ENCODE data around the gene DR1.
"Not testable (repeated sequence)": the region's sequence is repeated elsewhere in the genome, so short reads cannot be mapped to it uniquely, and the experiment has no call there.

The DR1 gene

GRCh38 chr1:93340090-93340489, 5.6 kb upstream of the DR1 start:
- no peak for DNase-seq (ENCODE audit: low read depth in 2 of 2)

DNA sequence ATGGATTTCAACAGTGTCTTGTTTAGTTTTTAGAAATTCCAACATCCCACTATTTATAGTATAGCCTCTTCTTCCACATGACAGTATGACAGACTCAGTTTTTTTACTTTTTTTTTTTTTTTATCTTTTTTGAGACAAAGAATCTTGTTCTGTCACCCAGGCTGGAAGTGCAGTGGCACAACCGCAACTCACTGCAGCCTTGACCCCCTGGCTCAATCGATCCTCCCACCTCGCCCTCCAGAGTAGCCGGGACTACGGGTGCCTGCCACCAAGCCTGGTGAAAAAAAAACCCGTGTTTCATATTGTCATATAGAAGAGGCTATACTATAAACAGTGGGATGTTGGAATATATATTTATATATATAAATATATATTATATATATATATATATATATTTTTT, 1.2 kb upstream of the DR1 start:
- DNase-seq (ENCODE audit: low read depth in 2 of 2), result no peak

GRCh38 chr1:93344886-93345632, 648 bp upstream of the DR1 start:
- no peak for DNase-seq (ENCODE audit: low read depth in 2 of 2)

GRCh38 chr1:93346421-93346993, 800 bp downstream of the DR1 start:
- peak in 1 of 2 donors; percentile 1 for DNase-seq (ENCODE audit: low read depth in 2 of 2)

DNA sequence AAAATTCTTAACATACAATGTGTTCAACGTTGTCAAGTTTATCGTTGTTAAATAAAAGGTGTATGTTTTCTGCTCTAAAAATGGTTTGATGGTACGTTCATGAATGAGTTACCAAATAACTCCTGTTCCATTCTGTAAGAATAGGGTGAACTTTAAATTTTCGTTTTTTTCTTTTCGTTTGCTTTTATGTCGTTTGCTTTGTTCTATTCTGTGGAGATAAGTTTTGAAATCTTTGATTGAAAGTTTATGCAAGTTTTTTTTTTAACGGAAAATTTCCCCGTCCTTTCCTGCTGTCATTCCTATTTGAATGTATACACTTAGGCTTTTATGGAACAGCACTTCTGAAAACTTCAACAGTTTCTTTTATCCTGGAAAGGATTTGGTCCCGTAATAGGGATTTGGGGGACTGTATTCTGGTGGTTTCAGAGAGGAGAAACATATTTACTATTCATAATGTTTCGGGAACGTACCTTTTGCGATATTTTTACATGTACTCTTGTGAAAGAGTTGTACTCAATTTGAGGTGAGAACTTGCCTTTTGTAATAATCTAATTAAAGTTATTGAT, 1.7 kb downstream of the DR1 start:
- no peak for DNase-seq (ENCODE audit: low read depth in 2 of 2)

- no peak for DNase-seq (ENCODE audit: low read depth in 2 of 2)
These were observed 2.5 kb downstream of the DR1 start for GRCh38 chr1:93348104-93348728.

- DNase-seq (ENCODE audit: low read depth in 2 of 2), result no peak
These were observed 3.8 kb downstream of the DR1 start for GRCh38 chr1:93349231-93350135.

DNA sequence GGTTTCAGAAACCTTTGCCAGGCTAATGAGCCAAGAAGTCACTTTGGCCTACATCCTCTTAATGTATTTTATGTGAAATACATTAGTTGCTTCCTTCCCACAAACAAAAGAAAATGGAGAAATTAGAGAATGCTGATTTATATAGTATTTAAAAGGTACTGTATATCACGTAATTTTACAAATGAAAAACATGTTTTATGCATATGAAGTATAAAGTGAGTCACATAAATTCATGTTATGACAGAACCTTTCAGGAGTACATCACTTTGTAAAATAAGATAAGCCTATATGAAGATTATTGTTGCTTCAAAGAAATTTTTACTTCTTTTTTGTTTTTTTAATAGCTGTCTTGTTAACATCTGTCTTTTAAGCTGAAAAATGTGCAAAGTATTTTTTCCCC, 4.6 kb downstream of the DR1 start:
- no peak for DNase-seq (ENCODE audit: low read depth in 2 of 2)

DNA sequence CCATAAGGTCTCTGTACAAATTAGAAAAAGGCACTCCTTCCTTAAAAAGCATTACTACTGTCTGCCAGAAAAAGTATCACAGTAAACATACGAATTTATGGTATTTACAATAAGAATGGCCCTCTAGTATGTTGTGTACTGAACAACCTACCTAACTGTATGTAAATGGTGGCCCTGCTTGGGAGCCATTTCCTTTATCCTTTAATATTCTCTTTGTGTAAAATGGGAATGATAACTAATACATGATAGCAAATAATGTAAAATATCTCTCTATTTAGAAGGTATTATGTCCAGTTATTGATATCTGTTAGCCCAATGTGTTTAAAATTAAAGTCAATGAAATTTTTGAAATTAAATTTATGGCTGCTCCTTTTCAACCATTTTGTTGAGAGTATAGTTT, 5.2 kb downstream of the DR1 start:
- no peak for DNase-seq (ENCODE audit: low read depth in 2 of 2)

- not testable (repeated sequence) for DNase-seq (ENCODE audit: low read depth in 2 of 2)
These were observed 5.6 kb downstream of the DR1 start for GRCh38 chr1:93351346-93351745.

GRCh38 chr1:93352376-93352775, 6.7 kb downstream of the DR1 start:
- DNase-seq (ENCODE audit: low read depth in 2 of 2), result no peak

DNA sequence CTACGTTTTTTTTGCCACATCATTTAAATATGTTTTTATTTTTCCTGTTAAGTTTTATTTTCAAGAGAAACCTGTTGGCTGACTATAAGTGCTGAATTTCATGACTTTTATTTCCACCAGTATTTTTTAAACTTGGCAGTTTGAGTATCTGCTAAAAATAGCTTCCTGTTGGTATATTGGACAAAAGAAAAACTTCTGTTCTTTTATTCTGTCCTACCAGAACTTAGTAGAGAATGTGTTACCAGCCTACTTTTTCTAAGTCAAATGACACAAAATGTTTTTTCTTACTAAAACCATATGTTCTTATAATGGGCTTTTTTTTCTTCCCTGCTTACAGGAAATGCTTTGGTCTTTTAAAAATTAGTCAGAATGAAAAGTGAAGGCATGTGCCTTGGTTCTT, 7.6 kb downstream of the DR1 start:
- DNase-seq (ENCODE audit: low read depth in 2 of 2), result no peak

- no peak for DNase-seq (ENCODE audit: low read depth in 2 of 2)
These were observed 9.0 kb downstream of the DR1 start for GRCh38 chr1:93354749-93355148.

DNA sequence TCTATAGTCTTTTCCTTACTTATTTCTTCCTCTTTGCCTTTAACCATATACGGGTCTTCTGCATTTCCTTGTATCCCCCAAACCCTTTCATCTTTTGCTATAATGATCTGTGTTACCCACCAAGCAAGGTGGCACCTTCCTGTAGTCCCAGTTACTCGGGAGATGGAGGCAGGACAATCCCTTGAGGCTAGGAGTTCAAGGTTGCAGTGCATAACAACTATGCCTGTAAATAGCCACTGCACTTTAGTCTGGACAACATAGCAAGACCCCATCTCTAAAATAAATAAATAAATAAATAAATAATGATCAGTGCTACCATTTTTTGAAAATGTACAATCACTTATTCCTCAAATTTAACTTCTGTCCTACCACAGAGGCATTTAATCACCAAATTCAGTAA, 11.5 kb downstream of the DR1 start:
- DNase-seq (ENCODE audit: low read depth in 2 of 2), result no peak

DNA sequence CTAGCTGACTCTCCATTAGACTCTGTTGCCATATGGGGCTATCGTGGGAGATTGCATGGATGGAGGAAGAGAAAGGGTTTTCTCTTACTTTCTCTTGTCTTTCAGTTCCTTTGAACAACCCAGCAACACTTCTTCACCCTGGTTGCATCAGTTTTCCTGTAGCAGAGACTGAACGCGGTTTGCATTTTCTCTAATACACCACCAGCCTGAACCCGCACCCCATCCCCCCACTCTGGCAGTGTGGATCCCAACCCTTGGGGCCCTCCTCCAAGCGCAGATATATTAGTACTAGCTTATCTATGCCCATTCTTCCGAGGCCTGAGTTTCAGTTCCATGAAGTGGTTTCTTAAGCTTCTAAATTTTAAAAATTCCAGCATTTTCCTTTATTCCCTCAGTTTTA, 12.6 kb downstream of the DR1 start:
- DNase-seq (ENCODE audit: low read depth in 2 of 2), result no peak

DNA sequence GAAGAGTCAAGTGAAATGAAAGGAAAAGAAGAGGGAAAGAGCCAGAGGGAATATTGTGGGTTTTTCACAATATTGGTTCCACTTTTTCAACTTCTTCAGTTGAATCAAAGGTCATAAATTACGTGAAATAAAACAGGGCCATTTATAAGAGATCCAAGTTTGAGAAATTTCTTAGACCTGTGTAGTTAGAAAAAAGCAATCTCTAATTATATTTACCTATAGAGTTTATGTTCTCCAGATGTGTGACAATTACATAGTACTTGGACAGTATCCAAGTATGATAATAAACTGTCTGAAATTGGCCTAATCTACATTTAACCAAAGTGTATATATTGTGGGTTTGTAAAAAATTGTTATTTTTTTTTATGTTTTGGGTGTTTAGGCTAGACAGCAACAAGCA, 14.4 kb downstream of the DR1 start:
- no peak for DNase-seq (ENCODE audit: low read depth in 2 of 2)

GRCh38 chr1:93362237-93362636, 16.5 kb downstream of the DR1 start:
- no peak for DNase-seq (ENCODE audit: low read depth in 2 of 2)

- no peak for DNase-seq (ENCODE audit: low read depth in 2 of 2)
These were observed 20.1 kb downstream of the DR1 start for GRCh38 chr1:93365813-93366212.

GRCh38 chr1:93369734-93370133, 24.0 kb downstream of the DR1 start:
- no peak for DNase-seq (ENCODE audit: low read depth in 2 of 2)

DNA sequence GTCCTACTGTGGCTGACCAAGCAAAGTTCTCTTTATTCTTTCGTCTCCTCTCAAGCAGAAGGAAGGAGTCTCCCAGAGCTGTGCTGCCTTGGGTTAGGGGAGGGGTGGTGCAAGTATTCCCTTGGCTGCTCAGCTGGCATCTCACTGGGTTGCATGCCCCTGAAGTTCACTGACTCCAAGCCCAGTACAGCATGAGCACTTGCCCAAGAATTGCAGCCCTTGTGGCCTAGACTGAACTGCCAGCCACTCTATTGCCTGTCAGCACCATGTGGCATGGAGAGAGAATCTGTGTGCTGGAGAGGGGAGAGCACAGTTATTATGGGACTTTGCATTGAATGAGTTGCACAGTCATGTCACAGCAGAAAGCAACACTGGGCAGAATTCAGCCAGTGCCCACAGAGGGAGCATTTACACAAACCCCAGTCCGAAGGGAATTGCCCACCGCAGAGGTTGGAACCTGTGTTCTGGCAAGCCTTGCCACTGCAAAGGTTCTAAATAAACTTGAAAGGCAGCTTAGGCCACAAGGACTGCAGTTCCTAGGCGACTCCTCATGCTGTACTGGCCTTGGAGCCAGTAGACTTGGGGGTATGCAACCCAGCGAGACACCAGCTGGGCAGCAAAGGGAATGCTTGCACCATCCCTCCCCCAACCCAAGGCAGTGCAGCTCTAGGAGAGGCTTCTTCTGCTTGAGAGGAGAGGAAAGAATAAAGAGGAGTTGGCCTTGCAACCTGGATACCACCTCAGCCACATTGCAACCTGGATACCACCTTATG, 28.8 kb downstream of the DR1 start:
- DNase-seq (ENCODE audit: low read depth in 2 of 2), result no peak

DNA sequence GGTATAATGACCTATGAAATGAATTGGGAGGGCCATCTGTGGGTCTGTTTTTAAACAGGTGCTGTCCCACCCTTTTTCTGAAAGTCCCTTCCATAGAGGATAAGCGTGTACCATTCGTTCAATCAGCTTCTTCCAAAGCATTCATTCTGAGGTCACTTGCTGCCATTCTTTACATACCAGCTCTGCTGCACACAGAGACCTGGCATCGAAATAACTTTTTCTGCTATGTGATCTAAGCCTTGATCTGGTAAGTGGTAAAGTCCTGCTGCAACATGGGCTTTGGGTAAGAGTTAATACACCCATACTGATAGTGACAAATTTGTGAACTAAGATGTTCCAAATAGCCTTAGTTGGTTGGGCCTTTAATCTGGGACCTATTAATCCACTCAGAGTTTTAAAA, 38.9 kb downstream of the DR1 start:
- no peak for DNase-seq (ENCODE audit: low read depth in 2 of 2)
